WTC11 (cell line): Measurements from ENCODE around the gene PDE8B. TPM values are rescaled to one million over a fixed set of nuclear protein-coding genes. Genes with fewer than 3 reads are reported as not detected.

Experiments used
- ATAC-seq: fragments of 200-7000 bp; cut with Tn5 transposase; 2 replicates; pipeline ENCODE4 v1.10.0; 2021; ENCODE audit warnings: mild to moderate bottlenecking, moderate library complexity
- CTCF ChIA-PET: fragments of 300-600 bp; sonication (Branson Sonifier 250); formaldehyde crosslinking; loops from one replicate; lab custom pipeline; 2021; ENCODE audit warnings: antibody characterized with exemption; lab: Charles Lee
- POLR2A ChIA-PET: fragments of 350-600 bp; sonication (Branson Sonifier 250); formaldehyde crosslinking; loops from one replicate; lab custom pipeline; 2021; ENCODE audit warnings: antibody characterized with exemption; lab: Charles Lee
- DNase-seq: peaks from one replicate; pipeline ENCODE4 v3.0.0; 2021; ENCODE audit warnings: low spot score
- H3K27ac Mint-ChIP-seq: 2 replicates; pipeline ENCODE4 v1.8.0; 2021; ENCODE audit warnings: mixed read lengths
- H3K27me3 Mint-ChIP-seq: 2 replicates; pipeline ENCODE4 v1.8.0; 2021; ENCODE audit warnings: low read depth, mild to moderate bottlenecking, moderate library complexity, mixed read lengths
- H3K36me3 Mint-ChIP-seq: 2 replicates; pipeline ENCODE4 v1.8.0; 2021; ENCODE audit warnings: mixed read lengths
- H3K4me1 Mint-ChIP-seq: 2 replicates; pipeline ENCODE4 v1.8.0; 2022; ENCODE audit warnings: mixed read lengths
- H3K4me3 Mint-ChIP-seq: 2 replicates; pipeline ENCODE4 v1.8.0; 2021; ENCODE audit warnings: mild to moderate bottlenecking, moderate library complexity, mixed read lengths
- H3K9me3 Mint-ChIP-seq: 2 replicates; pipeline ENCODE4 v1.8.0; 2021; ENCODE audit warnings: mixed read lengths
- CBFB ChIP-seq: sonication (generic); formaldehyde crosslinking; IDR thresholded peaks from 2 replicates; pipeline ENCODE4 v1.8.1; 2022; ENCODE audit warnings: mild to moderate bottlenecking, low read depth, missing genetic modification reagents
- CREM ChIP-seq: sonication (generic); formaldehyde crosslinking; IDR thresholded peaks from 2 replicates; pipeline ENCODE4 v1.8.1; 2022; ENCODE audit warnings: mild to moderate bottlenecking, missing genetic modification reagents, moderate library complexity
- ELF4 ChIP-seq: sonication (generic); formaldehyde crosslinking; IDR thresholded peaks from 2 replicates; pipeline ENCODE4 v1.8.1; 2022; ENCODE audit warnings: low read depth, mild to moderate bottlenecking, moderate library complexity, missing genetic modification reagents
- EMX1 ChIP-seq: fragments of 250-450 bp; sonication (Bioruptor Pico); IDR thresholded peaks from 2 replicates; pipeline ENCODE4 v1.8.0; 2021; ENCODE audit warnings: mild to moderate bottlenecking
- ETV6 ChIP-seq: sonication (generic); formaldehyde crosslinking; IDR thresholded peaks from 2 replicates; pipeline ENCODE4 v1.8.1; 2022; ENCODE audit warnings: mild to moderate bottlenecking, missing genetic modification reagents
- GRHL2 ChIP-seq: fragments of 250-450 bp; sonication (Bioruptor Pico); IDR thresholded peaks from 2 replicates; pipeline ENCODE4 v1.8.0; 2022; ENCODE audit warnings: mild to moderate bottlenecking, moderate library complexity; ENCODE audit not compliant: insufficient replicate concordance, severe bottlenecking
- JAZF1 ChIP-seq: fragments of 250-450 bp; sonication (Bioruptor Pico); IDR thresholded peaks from 2 replicates; pipeline ENCODE4 v1.9.0; 2021; ENCODE audit warnings: moderate library complexity, mild to moderate bottlenecking, inconsistent platforms
- MXD4 ChIP-seq: fragments of 250-450 bp; sonication (Bioruptor Pico); IDR thresholded peaks from 2 replicates; pipeline ENCODE4 v1.8.0; 2021; ENCODE audit warnings: mild to moderate bottlenecking, moderate library complexity, borderline replicate concordance
- MYBL2 ChIP-seq: sonication (generic); formaldehyde crosslinking; IDR thresholded peaks from 2 replicates; pipeline ENCODE4 v1.8.1; 2023; ENCODE audit warnings: mild to moderate bottlenecking, moderate library complexity, missing genetic modification reagents
- OVOL2 ChIP-seq: fragments of 250-450 bp; sonication (Bioruptor Pico); IDR thresholded peaks from 2 replicates; pipeline ENCODE4 v1.9.0; 2021; ENCODE audit warnings: mild to moderate bottlenecking, borderline replicate concordance
- RELA ChIP-seq: sonication (generic); formaldehyde crosslinking; IDR thresholded peaks from 2 replicates; pipeline ENCODE4 v1.8.1; 2022; ENCODE audit warnings: missing genetic modification reagents, mild to moderate bottlenecking, borderline replicate concordance
- SMAD3 ChIP-seq: sonication (generic); formaldehyde crosslinking; IDR thresholded peaks from 2 replicates; pipeline ENCODE4 v1.8.0; 2022; ENCODE audit warnings: missing genetic modification reagents, mild to moderate bottlenecking, borderline replicate concordance
- ZNF138 ChIP-seq: sonication (generic); formaldehyde crosslinking; conservative IDR thresholded peaks from 2 replicates; pipeline ENCODE4 v1.8.1; 2022; ENCODE audit warnings: mild to moderate bottlenecking, moderate library complexity, missing genetic modification reagents
- ZNF232 ChIP-seq: sonication (generic); formaldehyde crosslinking; IDR thresholded peaks from 2 replicates; pipeline ENCODE4 v1.8.0; 2022; ENCODE audit warnings: mild to moderate bottlenecking, missing genetic modification reagents
- ZNF317 ChIP-seq: sonication (generic); formaldehyde crosslinking; IDR thresholded peaks from 2 replicates; pipeline ENCODE4 v1.8.1; 2023; ENCODE audit warnings: low read depth, mild to moderate bottlenecking, moderate library complexity, missing genetic modification reagents, borderline replicate concordance
- ZNF396 ChIP-seq: fragments of 250-450 bp; sonication (Bioruptor Pico); IDR thresholded peaks from 2 replicates; pipeline ENCODE4 v1.8.0; 2021; ENCODE audit warnings: mild to moderate bottlenecking, moderate library complexity, borderline replicate concordance
- total RNA-seq: library from RNA; stranded (reverse); gene quantifications from 3 replicates; pipeline ENCODE4 v1.2.3, GENCODE V29; 2021
- TF ChIP-seq, protein P1 (sequence below): sonication (generic); formaldehyde crosslinking; IDR thresholded peaks from 2 replicates; pipeline ENCODE4 v1.8.0; 2022; ENCODE audit warnings: mild to moderate bottlenecking, missing genetic modification reagents
- TF ChIP-seq, protein P2 (sequence below): sonication (generic); formaldehyde crosslinking; IDR thresholded peaks from 2 replicates; pipeline ENCODE4 v1.8.1; 2022; ENCODE audit warnings: low read depth, mild to moderate bottlenecking, moderate library complexity, missing genetic modification reagents, borderline replicate concordance
- TF ChIP-seq, protein P3 (sequence below): sonication (generic); formaldehyde crosslinking; IDR thresholded peaks from 2 replicates; pipeline ENCODE4 v1.8.0; 2023; ENCODE audit warnings: missing genetic modification reagents, mild to moderate bottlenecking, borderline replicate concordance
- TF ChIP-seq, protein P4 (sequence below): sonication (generic); formaldehyde crosslinking; conservative IDR thresholded peaks from 2 replicates; pipeline ENCODE4 v1.8.1; 2023; ENCODE audit warnings: mild to moderate bottlenecking, low read depth, missing genetic modification reagents, moderate library complexity

The PDE8B gene
- total RNA-seq, 1 experiment from 2014 or later: 0.31 TPM

DNA sequence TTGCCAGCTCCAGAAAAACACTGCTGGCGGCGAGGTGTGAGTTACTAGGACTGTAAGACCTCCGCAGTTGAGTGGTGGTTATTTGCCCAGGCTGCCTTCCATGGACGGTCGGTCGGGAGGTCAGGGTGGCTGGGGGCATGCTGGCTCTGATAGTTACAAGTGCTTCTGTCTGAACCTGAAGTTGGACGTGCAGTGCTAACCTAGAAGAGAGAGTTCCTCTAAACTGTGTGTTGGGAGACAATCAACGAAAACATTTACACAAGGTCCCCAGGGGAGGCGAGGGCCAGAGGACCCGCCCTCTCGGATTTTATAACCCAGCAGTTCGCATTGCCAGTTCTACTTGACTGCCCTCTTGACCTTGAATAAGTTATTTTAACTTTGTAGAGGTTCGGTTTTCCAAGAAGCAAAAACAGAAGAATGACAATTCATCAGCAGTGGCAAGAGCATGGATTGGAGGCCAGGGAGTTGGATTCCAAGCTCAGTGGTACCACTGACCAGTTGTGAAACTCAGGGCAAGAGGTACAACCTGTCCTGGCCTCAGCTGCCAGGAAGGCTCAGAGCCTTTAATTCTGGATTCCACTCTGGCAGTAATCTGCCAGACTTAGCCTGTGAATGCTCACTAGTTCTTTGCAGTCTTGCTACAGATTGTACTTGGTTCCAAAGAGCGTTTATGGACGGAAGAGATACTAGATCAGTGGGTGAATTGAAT lies 28.7 kb upstream of the PDE8B start:
- POLR2A ChIA-PET: no interaction called here
- CTCF ChIA-PET: interaction anchor here (1.4 to 2.9 kb wide), 2 partner anchors 14 to 310 kb away, joined by 3 to 13 read pairs; partner anchors contain the start of gene WDR41
- peaks cover 45% of the 10 kb centered on the region for H3K27me3 Mint-ChIP-seq

DNA sequence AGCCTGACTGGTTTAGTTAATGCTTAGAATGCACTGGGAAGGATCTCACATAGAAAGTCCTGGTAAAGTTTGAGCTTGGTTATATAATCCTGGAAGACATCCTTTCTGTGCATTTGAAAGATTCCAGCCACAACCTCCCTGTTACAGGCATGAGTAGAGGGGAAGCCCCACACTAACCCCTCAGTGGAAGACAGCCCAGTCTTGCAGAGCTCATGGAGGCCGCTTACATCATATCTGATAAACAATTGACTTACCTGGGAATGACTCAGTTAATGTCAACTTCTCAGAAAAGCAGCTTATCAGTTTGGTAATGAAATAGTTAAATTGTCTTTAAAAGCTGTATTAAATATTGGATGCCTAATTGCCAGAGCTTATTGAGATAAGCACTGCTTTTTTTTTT lies 28.1 kb upstream of the PDE8B start:
- TF ChIP-seq MYBL2 (CRISPR knock-in tag) (no peak), EMX1 (CRISPR knock-in tag) (no peak), ETV6 (CRISPR knock-in tag) (no peak), GRHL2 (CRISPR knock-in tag) (no peak), SMAD3 (no peak), CREM (CRISPR knock-in tag) (no peak)
- TF ChIP-seq, protein P1, sequence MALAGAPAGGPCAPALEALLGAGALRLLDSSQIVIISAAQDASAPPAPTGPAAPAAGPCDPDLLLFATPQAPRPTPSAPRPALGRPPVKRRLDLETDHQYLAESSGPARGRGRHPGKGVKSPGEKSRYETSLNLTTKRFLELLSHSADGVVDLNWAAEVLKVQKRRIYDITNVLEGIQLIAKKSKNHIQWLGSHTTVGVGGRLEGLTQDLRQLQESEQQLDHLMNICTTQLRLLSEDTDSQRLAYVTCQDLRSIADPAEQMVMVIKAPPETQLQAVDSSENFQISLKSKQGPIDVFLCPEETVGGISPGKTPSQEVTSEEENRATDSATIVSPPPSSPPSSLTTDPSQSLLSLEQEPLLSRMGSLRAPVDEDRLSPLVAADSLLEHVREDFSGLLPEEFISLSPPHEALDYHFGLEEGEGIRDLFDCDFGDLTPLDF (CRISPR knock-in tag): no peak
- no peak overlapping the region for H3K4me3 Mint-ChIP-seq
- no peak overlapping the region for H3K27ac Mint-ChIP-seq
- no peaks in the 10 kb centered on the region for H3K9me3 Mint-ChIP-seq
- DNase-seq: no peak
- CTCF ChIA-PET: interaction anchor here (1.4 to 2.9 kb wide), 2 partner anchors 15 to 310 kb away, joined by 3 to 13 read pairs; partner anchors contain the start of gene WDR41
- peaks cover 45% of the 10 kb centered on the region for H3K27me3 Mint-ChIP-seq
- no peak for ATAC-seq
- POLR2A ChIA-PET: no interaction called here
- peaks cover 9% of the 10 kb centered on the region for H3K4me1 Mint-ChIP-seq
- no peaks in the 10 kb centered on the region for H3K36me3 Mint-ChIP-seq

More for the DNA sequence above, 28.7 kb upstream of the PDE8B start:
- peak overlapping the region; percentile 66 for H3K4me3 Mint-ChIP-seq
- H3K27ac Mint-ChIP-seq: no peak overlapping the region
- H3K9me3 Mint-ChIP-seq: no peaks in the 10 kb centered on the region
- DNase-seq (no peak), ATAC-seq (no peak)
- H3K4me1 Mint-ChIP-seq: peaks cover 9% of the 10 kb centered on the region
- TF ChIP-seq ZNF138 (CRISPR knock-in tag): no peak
- TF ChIP-seq OVOL2 (CRISPR knock-in tag): no peak
- no peak for TF ChIP-seq SMAD3
- TF ChIP-seq, protein P2, sequence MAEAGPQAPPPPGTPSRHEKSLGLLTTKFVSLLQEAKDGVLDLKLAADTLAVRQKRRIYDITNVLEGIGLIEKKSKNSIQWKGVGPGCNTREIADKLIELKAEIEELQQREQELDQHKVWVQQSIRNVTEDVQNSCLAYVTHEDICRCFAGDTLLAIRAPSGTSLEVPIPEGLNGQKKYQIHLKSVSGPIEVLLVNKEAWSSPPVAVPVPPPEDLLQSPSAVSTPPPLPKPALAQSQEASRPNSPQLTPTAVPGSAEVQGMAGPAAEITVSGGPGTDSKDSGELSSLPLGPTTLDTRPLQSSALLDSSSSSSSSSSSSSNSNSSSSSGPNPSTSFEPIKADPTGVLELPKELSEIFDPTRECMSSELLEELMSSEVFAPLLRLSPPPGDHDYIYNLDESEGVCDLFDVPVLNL (CRISPR knock-in tag): no peak
- no peak for TF ChIP-seq RELA
- no peak for TF ChIP-seq ELF4 (CRISPR knock-in tag)
- TF ChIP-seq, protein P3, sequence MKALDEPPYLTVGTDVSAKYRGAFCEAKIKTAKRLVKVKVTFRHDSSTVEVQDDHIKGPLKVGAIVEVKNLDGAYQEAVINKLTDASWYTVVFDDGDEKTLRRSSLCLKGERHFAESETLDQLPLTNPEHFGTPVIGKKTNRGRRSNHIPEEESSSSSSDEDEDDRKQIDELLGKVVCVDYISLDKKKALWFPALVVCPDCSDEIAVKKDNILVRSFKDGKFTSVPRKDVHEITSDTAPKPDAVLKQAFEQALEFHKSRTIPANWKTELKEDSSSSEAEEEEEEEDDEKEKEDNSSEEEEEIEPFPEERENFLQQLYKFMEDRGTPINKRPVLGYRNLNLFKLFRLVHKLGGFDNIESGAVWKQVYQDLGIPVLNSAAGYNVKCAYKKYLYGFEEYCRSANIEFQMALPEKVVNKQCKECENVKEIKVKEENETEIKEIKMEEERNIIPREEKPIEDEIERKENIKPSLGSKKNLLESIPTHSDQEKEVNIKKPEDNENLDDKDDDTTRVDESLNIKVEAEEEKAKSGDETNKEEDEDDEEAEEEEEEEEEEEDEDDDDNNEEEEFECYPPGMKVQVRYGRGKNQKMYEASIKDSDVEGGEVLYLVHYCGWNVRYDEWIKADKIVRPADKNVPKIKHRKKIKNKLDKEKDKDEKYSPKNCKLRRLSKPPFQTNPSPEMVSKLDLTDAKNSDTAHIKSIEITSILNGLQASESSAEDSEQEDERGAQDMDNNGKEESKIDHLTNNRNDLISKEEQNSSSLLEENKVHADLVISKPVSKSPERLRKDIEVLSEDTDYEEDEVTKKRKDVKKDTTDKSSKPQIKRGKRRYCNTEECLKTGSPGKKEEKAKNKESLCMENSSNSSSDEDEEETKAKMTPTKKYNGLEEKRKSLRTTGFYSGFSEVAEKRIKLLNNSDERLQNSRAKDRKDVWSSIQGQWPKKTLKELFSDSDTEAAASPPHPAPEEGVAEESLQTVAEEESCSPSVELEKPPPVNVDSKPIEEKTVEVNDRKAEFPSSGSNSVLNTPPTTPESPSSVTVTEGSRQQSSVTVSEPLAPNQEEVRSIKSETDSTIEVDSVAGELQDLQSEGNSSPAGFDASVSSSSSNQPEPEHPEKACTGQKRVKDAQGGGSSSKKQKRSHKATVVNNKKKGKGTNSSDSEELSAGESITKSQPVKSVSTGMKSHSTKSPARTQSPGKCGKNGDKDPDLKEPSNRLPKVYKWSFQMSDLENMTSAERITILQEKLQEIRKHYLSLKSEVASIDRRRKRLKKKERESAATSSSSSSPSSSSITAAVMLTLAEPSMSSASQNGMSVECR (CRISPR knock-in tag): no peak
- TF ChIP-seq JAZF1 (CRISPR knock-in tag): no peak
- TF ChIP-seq, protein P4, sequence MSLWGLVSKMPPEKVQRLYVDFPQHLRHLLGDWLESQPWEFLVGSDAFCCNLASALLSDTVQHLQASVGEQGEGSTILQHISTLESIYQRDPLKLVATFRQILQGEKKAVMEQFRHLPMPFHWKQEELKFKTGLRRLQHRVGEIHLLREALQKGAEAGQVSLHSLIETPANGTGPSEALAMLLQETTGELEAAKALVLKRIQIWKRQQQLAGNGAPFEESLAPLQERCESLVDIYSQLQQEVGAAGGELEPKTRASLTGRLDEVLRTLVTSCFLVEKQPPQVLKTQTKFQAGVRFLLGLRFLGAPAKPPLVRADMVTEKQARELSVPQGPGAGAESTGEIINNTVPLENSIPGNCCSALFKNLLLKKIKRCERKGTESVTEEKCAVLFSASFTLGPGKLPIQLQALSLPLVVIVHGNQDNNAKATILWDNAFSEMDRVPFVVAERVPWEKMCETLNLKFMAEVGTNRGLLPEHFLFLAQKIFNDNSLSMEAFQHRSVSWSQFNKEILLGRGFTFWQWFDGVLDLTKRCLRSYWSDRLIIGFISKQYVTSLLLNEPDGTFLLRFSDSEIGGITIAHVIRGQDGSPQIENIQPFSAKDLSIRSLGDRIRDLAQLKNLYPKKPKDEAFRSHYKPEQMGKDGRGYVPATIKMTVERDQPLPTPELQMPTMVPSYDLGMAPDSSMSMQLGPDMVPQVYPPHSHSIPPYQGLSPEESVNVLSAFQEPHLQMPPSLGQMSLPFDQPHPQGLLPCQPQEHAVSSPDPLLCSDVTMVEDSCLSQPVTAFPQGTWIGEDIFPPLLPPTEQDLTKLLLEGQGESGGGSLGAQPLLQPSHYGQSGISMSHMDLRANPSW (CRISPR knock-in tag): no peak
- TF ChIP-seq ZNF396 (CRISPR knock-in tag): no peak
- TF ChIP-seq MXD4 (CRISPR knock-in tag): no peak
- TF ChIP-seq CBFB (CRISPR knock-in tag): no peak
- TF ChIP-seq ZNF232 (CRISPR knock-in tag): no peak
- no peak for TF ChIP-seq ZNF317 (CRISPR knock-in tag)
- H3K36me3 Mint-ChIP-seq: no peaks in the 10 kb centered on the region
